ENCODE measurements around the gene TSTD1.
A peak's percentile ranks its signal among the peaks of the same experiment; 100 is the strongest.

Gene TSTD1

GRCh38 chr1:161038523-161039153, at the start of gene TSTD1:
TSTD1 (minus strand) TSS chr1:161038964; CDS start chr1:161038889, 75 bp downstream.
- intact Hi-C loops (cut with DNase I) = no loop called here
- DNase-seq = peak; percentile 20 to 95 (median 66)

- no peak for DNase-seq
- intact Hi-C loops (cut with DNase I) = no loop called here
These were observed 47.7 kb upstream of the TSTD1 start for GRCh38 chr1:161086457-161086856.

GRCh38 chr1:161085165-161085564, 46.4 kb upstream of the TSTD1 start:
- DNase-seq = peak in 1 of 10 donors; percentile 27
- intact Hi-C loops (cut with DNase I) = no loop called here

GRCh38 chr1:161084597-161084988, 45.8 kb upstream of the TSTD1 start:
- DNase-seq = peak in 1 of 10 donors; percentile 13
- intact Hi-C loops (cut with DNase I) = no loop called here

GRCh38 chr1:161083748-161084596, 45.2 kb upstream of the TSTD1 start:
- DNase-seq = no peak
- intact Hi-C loops (cut with DNase I) = no loop called here

GRCh38 chr1:161082996-161083747, 44.4 kb upstream of the TSTD1 start:
- DNase-seq = no peak

GRCh38 chr1:161082483-161082882, 43.7 kb upstream of the TSTD1 start:
- DNase-seq = no peak
- intact Hi-C loops (cut with DNase I) = no loop called here

More at GRCh38 chr1:161082996-161083747, 44.4 kb upstream of the TSTD1 start:
- intact Hi-C loops (cut with DNase I) = no loop called here

GRCh38 chr1:161081519-161081918, 42.8 kb upstream of the TSTD1 start:
- intact Hi-C loops (cut with DNase I) = no loop called here
- DNase-seq = no peak

GRCh38 chr1:161080441-161081405, 42.0 kb upstream of the TSTD1 start:
- DNase-seq = no peak
- intact Hi-C loops (cut with DNase I) = no loop called here

GRCh38 chr1:161079436-161080110, 40.8 kb upstream of the TSTD1 start:
- intact Hi-C loops (cut with DNase I) = no loop called here
- DNase-seq = peak in 1 of 10 donors; percentile 77

GRCh38 chr1:161077426-161077825, 38.7 kb upstream of the TSTD1 start:
- intact Hi-C loops (cut with DNase I) = no loop called here
- no peak for DNase-seq

- intact Hi-C loops (cut with DNase I) = no loop called here
- no peak for DNase-seq
These were observed 37.6 kb upstream of the TSTD1 start for GRCh38 chr1:161076410-161076809.

- intact Hi-C loops (cut with DNase I) = no loop called here
- no peak for DNase-seq
These were observed 36.1 kb upstream of the TSTD1 start for GRCh38 chr1:161074676-161075368.

- no peak for DNase-seq
- intact Hi-C loops (cut with DNase I) = no loop called here
These were observed 34.8 kb upstream of the TSTD1 start for GRCh38 chr1:161073474-161074121.

GRCh38 chr1:161072751-161073449, 34.1 kb upstream of the TSTD1 start:
- DNase-seq = no peak
- intact Hi-C loops (cut with DNase I) = no loop called here

- intact Hi-C loops (cut with DNase I) = no loop called here
- peak in 4 of 10 donors; percentile 11 to 35 (median 21) for DNase-seq
These were observed 33.2 kb upstream of the TSTD1 start for GRCh38 chr1:161071886-161072371.

- DNase-seq = no peak
- intact Hi-C loops (cut with DNase I) = no loop called here
These were observed 32.0 kb upstream of the TSTD1 start for GRCh38 chr1:161070761-161071160.

Data from posterior cingulate gyrus (tissue), 11 donors.